HepG2 (cell line): ENCODE results near the gene PISD. TPM values are rescaled to one million over a fixed set of nuclear protein-coding genes. Genes with fewer than 3 reads are reported as not detected.

Experiments
- AFF4 ChIP-seq: sonication (generic); formaldehyde crosslinking; IDR thresholded peaks from 2 replicates; pipeline ENCODE4 v1.4.0; 2020; ENCODE audit warnings: missing genetic modification reagents
- BRD4 ChIP-seq: sonication (generic); formaldehyde crosslinking; IDR thresholded peaks from 2 replicates; pipeline ENCODE4 v1.4.0; 2020; ENCODE audit warnings: missing genetic modification reagents
- ELF3 ChIP-seq: IDR thresholded peaks from 2 replicates; pipeline ENCODE4 v1.6.1; 2016; ENCODE audit warnings: missing genetic modification reagents, missing compliant biosample characterization
- HMG20B ChIP-seq: conservative IDR thresholded peaks from 2 replicates; pipeline ENCODE4 v1.6.1; 2016; ENCODE audit warnings: missing genetic modification reagents, missing compliant biosample characterization
- HNF4A ChIP-seq: sonication (generic); formaldehyde crosslinking; IDR thresholded peaks from 2 replicates; pipeline ENCODE4 v1.4.0; 2020; ENCODE audit warnings: missing genetic modification reagents
- KLF9 ChIP-seq: IDR thresholded peaks from 2 replicates; pipeline ENCODE4 v1.6.1; 2016; ENCODE audit warnings: low read depth
- PHF21A ChIP-seq: sonication (generic); formaldehyde crosslinking; IDR thresholded peaks from 2 replicates; pipeline ENCODE4 v1.5.0; 2020; ENCODE audit warnings: mild to moderate bottlenecking, missing genetic modification reagents
- SOX13 ChIP-seq, 3 experiments: fragments of 450-650 bp in 1 of 3; sonication (generic) in 1 of 3; formaldehyde crosslinking in 1 of 3; IDR thresholded peaks in 2 of 3; conservative IDR thresholded peaks in 1 of 3; 2 replicates each; pipeline versions ENCODE4 v1.5.0 to v1.6.1; 2016 to 2020; ENCODE audit warnings: antibody characterized with exemption in 1 of 3, mild to moderate bottlenecking in 1 of 3, missing compliant biosample characterization in 1 of 3, missing genetic modification reagents in 1 of 3, moderate library complexity in 1 of 3
- TBX2 ChIP-seq: sonication (generic); formaldehyde crosslinking; IDR thresholded peaks from 2 replicates; pipeline ENCODE4 v1.5.0; 2020; ENCODE audit warnings: missing genetic modification reagents, mild to moderate bottlenecking, borderline replicate concordance
- THRA ChIP-seq: sonication (generic); formaldehyde crosslinking; IDR thresholded peaks from 2 replicates; pipeline ENCODE4 v1.4.0; 2020; ENCODE audit warnings: missing genetic modification reagents, borderline replicate concordance
- TRIM22 ChIP-seq: fragments of 450-650 bp; IDR thresholded peaks from 2 replicates; pipeline ENCODE4 v1.6.1; 2017
- ZBTB43 ChIP-seq: sonication (generic); formaldehyde crosslinking; conservative IDR thresholded peaks from 2 replicates; pipeline ENCODE4 v1.4.0; 2020; ENCODE audit warnings: missing genetic modification reagents
- ZBTB7A ChIP-seq: sonication (generic); formaldehyde crosslinking; IDR thresholded peaks from 2 replicates; pipeline ENCODE4 v1.8.0; 2022; ENCODE audit warnings: mild to moderate bottlenecking, missing genetic modification reagents
- ZNF564 ChIP-seq: sonication (generic); formaldehyde crosslinking; IDR thresholded peaks from 2 replicates; pipeline ENCODE4 v1.8.1; 2023; ENCODE audit warnings: mild to moderate bottlenecking, missing genetic modification reagents
- polyA plus RNA-seq, 8 experiments: library from polyadenylated mRNA; depleted of rRNA in 3 of 8; stranded (reverse) in 7 of 8; unstranded in 1 of 8; fragments of >200 nt; fragmentation: Illumina TruSeq in 4 of 8; extraction: Trizol in 4 of 8; gene quantifications; 2 replicates each; pipeline versions ENCODE4 v1.2.1 to v1.2.3, GENCODE V29; 2011 to 2016; ENCODE audit warnings: low read depth in 4 of 8, missing spikeins in 1 of 8, mixed read lengths in 1 of 8; ENCODE audit not compliant: insufficient read depth in 1 of 8
- total RNA-seq, 5 experiments: library from RNA; depleted of rRNA; stranded (reverse); fragments of >200 nt; fragmentation: Illumina TruSeq; extraction: Trizol; gene quantifications; 2 replicates each; pipeline ENCODE4 v1.2.3, GENCODE V29; 2016; ENCODE audit warnings: low read depth in 1 of 5
- TF ChIP-seq, protein P1 (sequence below): sonication (generic); formaldehyde crosslinking; IDR thresholded peaks from 2 replicates; pipeline ENCODE4 v1.8.1; 2023; ENCODE audit warnings: mild to moderate bottlenecking, missing genetic modification reagents, borderline replicate concordance
- TF ChIP-seq, protein P2 (sequence below): IDR thresholded peaks from 2 replicates; pipeline ENCODE4 v1.4.0; 2020; ENCODE audit warnings: mild to moderate bottlenecking, missing genetic modification reagents

Gene PISD
- total and polyA plus RNA-seq, 2 of the 13 experiments (the other 11 are each of a cell fraction or from before 2014, with no cell fraction given), result 30.1 to 47.7 TPM

- TF ChIP-seq BRD4, result peak; percentile 56; the same call in 1 of the 2 replicates
- TF ChIP-seq SOX13 (IDR thresholded peaks at IDR 0.05), result no peak
- peak in 1 of 2 experiments; percentile 56; a peak in 1 of 4 replicates for TF ChIP-seq SOX13 (CRISPR knock-in tag; conservative IDR thresholded peaks at IDR 0.05 in 1 of 2, IDR thresholded peaks at IDR 0.05 in 1 of 2)
- peak; percentile 46; the same call in 1 of the 2 replicates for TF ChIP-seq THRA (CRISPR knock-in tag)
- TF ChIP-seq KLF9 (CRISPR knock-in tag), result no peak
- TF ChIP-seq, protein P1, sequence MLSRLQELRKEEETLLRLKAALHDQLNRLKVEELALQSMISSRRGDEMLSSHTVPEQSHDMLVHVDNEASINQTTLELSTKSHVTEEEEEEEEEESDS (CRISPR knock-in tag), result no peak
- TF ChIP-seq PHF21A (CRISPR knock-in tag), result peak; percentile 61
- TF ChIP-seq, protein P2, sequence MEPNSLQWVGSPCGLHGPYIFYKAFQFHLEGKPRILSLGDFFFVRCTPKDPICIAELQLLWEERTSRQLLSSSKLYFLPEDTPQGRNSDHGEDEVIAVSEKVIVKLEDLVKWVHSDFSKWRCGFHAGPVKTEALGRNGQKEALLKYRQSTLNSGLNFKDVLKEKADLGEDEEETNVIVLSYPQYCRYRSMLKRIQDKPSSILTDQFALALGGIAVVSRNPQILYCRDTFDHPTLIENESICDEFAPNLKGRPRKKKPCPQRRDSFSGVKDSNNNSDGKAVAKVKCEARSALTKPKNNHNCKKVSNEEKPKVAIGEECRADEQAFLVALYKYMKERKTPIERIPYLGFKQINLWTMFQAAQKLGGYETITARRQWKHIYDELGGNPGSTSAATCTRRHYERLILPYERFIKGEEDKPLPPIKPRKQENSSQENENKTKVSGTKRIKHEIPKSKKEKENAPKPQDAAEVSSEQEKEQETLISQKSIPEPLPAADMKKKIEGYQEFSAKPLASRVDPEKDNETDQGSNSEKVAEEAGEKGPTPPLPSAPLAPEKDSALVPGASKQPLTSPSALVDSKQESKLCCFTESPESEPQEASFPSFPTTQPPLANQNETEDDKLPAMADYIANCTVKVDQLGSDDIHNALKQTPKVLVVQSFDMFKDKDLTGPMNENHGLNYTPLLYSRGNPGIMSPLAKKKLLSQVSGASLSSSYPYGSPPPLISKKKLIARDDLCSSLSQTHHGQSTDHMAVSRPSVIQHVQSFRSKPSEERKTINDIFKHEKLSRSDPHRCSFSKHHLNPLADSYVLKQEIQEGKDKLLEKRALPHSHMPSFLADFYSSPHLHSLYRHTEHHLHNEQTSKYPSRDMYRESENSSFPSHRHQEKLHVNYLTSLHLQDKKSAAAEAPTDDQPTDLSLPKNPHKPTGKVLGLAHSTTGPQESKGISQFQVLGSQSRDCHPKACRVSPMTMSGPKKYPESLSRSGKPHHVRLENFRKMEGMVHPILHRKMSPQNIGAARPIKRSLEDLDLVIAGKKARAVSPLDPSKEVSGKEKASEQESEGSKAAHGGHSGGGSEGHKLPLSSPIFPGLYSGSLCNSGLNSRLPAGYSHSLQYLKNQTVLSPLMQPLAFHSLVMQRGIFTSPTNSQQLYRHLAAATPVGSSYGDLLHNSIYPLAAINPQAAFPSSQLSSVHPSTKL (CRISPR knock-in tag), result peak; percentile 77
- TF ChIP-seq ZBTB7A (CRISPR knock-in tag), result 0 out of 2 replicates have a peak, but pooled peaks have one; percentile 27
- TF ChIP-seq TBX2 (CRISPR knock-in tag), result 0 out of 2 replicates have a peak, but pooled peaks have one; percentile 29
- TF ChIP-seq HMG20B, result no peak
- peak; percentile 84 for TF ChIP-seq HNF4A
- TF ChIP-seq TRIM22, result no peak
- TF ChIP-seq AFF4 (CRISPR knock-in tag), result peak; percentile 60; the same call in 1 of the 2 replicates
- TF ChIP-seq ZNF564 (CRISPR knock-in tag), result no peak
- TF ChIP-seq ELF3 (CRISPR knock-in tag), result peak; percentile 79
- TF ChIP-seq ZBTB43 (CRISPR knock-in tag), result peak; percentile 74; the same call in 1 of the 2 replicates
These were observed 72.9 kb downstream of the PISD start (continued) for GRCh38 chr22:31588970-31589675.
